H1 (cell line): ENCODE measurements around the gene LKAAEAR1. TPM values are rescaled to one million over a fixed set of nuclear protein-coding genes. Genes with fewer than 3 reads are reported as not detected.

Experiments used
- CTCF ChIA-PET: fragments of 300-600 bp; sonication (Branson Sonifier 250); formaldehyde crosslinking; loops from one replicate; lab custom pipeline; 2021; ENCODE audit not compliant: partially characterized antibody; lab: Charles Lee
- POLR2A ChIA-PET: fragments of 300-600 bp; sonication (Branson Sonifier 250); formaldehyde crosslinking; loops from one replicate; lab custom pipeline; 2021; ENCODE audit warnings: inconsistent platforms; ENCODE audit not compliant: partially characterized antibody; lab: Charles Lee
- DNase-seq, 2 experiments: peaks; one replicate each; pipeline versions ENCODE4 v3.0.0 to v3.0.0-alpha.2; 2010 to 2022; ENCODE audit warnings: low spot score in 2 of 2, low read depth in 1 of 2, mixed read lengths in 1 of 2
- FAIRE-seq: peaks from 2 replicates; lab custom pipeline; 2011; peaks lifted over from hg19 to GRCh38; lab: Jason Lieb, UNC
- H2AFZ ChIP-seq: 2 replicates; pipeline ENCODE4 v1.8.1; 2012; ENCODE audit warnings: low read length, inconsistent platforms
- H2AK5ac ChIP-seq: 2 replicates; pipeline ENCODE4 v1.6.1; 2013; ENCODE audit warnings: low read depth, low read length
- H2BK120ac ChIP-seq: replicated peaks from 2 replicates; pipeline ENCODE3; 2013; ENCODE audit warnings: low read depth, low read length, inconsistent platforms
- H2BK12ac ChIP-seq: 2 replicates; pipeline ENCODE4 v1.6.1; 2013; ENCODE audit warnings: low read depth, low read length
- H2BK15ac ChIP-seq: 2 replicates; pipeline ENCODE4 v1.6.1; 2013; ENCODE audit warnings: low read length
- H2BK20ac ChIP-seq: 2 replicates; pipeline ENCODE4 v1.6.1; 2013; ENCODE audit warnings: low read length
- H2BK5ac ChIP-seq: 2 replicates; pipeline ENCODE4 v1.6.1; 2013; ENCODE audit warnings: low read depth, low read length
- H3K14ac ChIP-seq: 2 replicates; pipeline ENCODE4 v1.6.1; 2013; ENCODE audit warnings: inconsistent platforms; ENCODE audit not compliant: insufficient read length
- H3K18ac ChIP-seq: 2 replicates; pipeline ENCODE4 v1.6.1; 2013; ENCODE audit warnings: low read length; ENCODE audit errors: extremely low read depth
- H3K23ac ChIP-seq: 2 replicates; pipeline ENCODE4 v1.6.1; 2013; ENCODE audit warnings: inconsistent platforms; ENCODE audit not compliant: insufficient read length
- H3K23me2 ChIP-seq: 2 replicates; pipeline ENCODE4 v1.6.1; 2013; ENCODE audit warnings: low read depth, low read length
- H3K27ac ChIP-seq: 2 replicates; pipeline ENCODE4 v1.6.1; 2011; ENCODE audit warnings: low read depth, low read length, inconsistent platforms
- H3K27me3 ChIP-seq, 4 experiments: replicated peaks in 1 of 4; 1 replicate in 1 of 4; 2 replicates in 3 of 4; pipeline versions ENCODE4 v1.6.1 to v1.8.1; 2011 to 2013; ENCODE audit warnings: low read length in 3 of 4, mild to moderate bottlenecking in 3 of 4, inconsistent platforms in 2 of 4, mixed read lengths in 2 of 4, moderate library complexity in 1 of 4; ENCODE audit not compliant: control insufficient read depth in 3 of 4, insufficient read depth in 3 of 4; ENCODE audit errors: extremely low read depth in 1 of 4
- H3K36me3 ChIP-seq, 4 experiments: 2 replicates each; pipeline versions ENCODE4 v1.6.1 to v1.8.1; 2011 to 2013; ENCODE audit warnings: mild to moderate bottlenecking in 4 of 4, low read length in 3 of 4, moderate library complexity in 2 of 4, control low read depth in 1 of 4, inconsistent platforms in 1 of 4; ENCODE audit not compliant: insufficient read depth in 4 of 4, control insufficient read depth in 2 of 4
- H3K4ac ChIP-seq: replicated peaks from 2 replicates; pipeline ENCODE3; 2013; ENCODE audit warnings: low read length, low read depth, mixed read lengths, inconsistent platforms; ENCODE audit not compliant: insufficient read length
- H3K4me1 ChIP-seq, 4 experiments: replicated peaks in 1 of 4; 1 replicate in 1 of 4; 2 replicates in 3 of 4; pipeline versions ENCODE4 v1.6.1 to v1.8.1; 2011 to 2013; ENCODE audit warnings: low read length in 3 of 4, inconsistent platforms in 2 of 4, mixed read lengths in 1 of 4; ENCODE audit not compliant: insufficient read depth in 4 of 4, control insufficient read depth in 3 of 4
- H3K4me2 ChIP-seq, 2 experiments: 2 replicates each; pipeline versions ENCODE4 v1.6.1 to v1.8.1; 2011 to 2013; ENCODE audit warnings: low read depth in 2 of 2, low read length in 2 of 2, control low read depth in 1 of 2, inconsistent platforms in 1 of 2, mild to moderate bottlenecking in 1 of 2; ENCODE audit not compliant: insufficient read depth in 1 of 2
- H3K4me3 ChIP-seq, 4 experiments: fragments of 200-600, 300-600 bp in 1 of 4; sonication (generic), shearing (Covaris generic), sonication (Bioruptor Twin) in 1 of 4; 2 replicates each; pipeline versions ENCODE4 v1.5.1 to v1.8.1; 2011 to 2016; ENCODE audit warnings: low read length in 4 of 4, low read depth in 3 of 4, control low read depth in 2 of 4, inconsistent platforms in 2 of 4, mild to moderate bottlenecking in 2 of 4, mixed read lengths in 1 of 4, moderate library complexity in 1 of 4; ENCODE audit not compliant: insufficient read depth in 2 of 4; ENCODE audit errors: extremely low read depth in 1 of 4
- H3K56ac ChIP-seq: replicated peaks from 2 replicates; pipeline ENCODE3; 2013; ENCODE audit warnings: low read depth, mild to moderate bottlenecking, mixed read lengths, low read length, inconsistent platforms; ENCODE audit not compliant: insufficient read length
- H3K79me1 ChIP-seq: 2 replicates; pipeline ENCODE4 v1.6.1; 2013; ENCODE audit warnings: low read depth, low read length, control low read depth
- H3K79me2 ChIP-seq, 2 experiments: 2 replicates each; pipeline versions ENCODE4 v1.6.1 to v1.8.1; 2012 to 2013; ENCODE audit warnings: low read length in 2 of 2, mild to moderate bottlenecking in 2 of 2, inconsistent platforms in 1 of 2; ENCODE audit not compliant: insufficient read depth in 2 of 2, control insufficient read depth in 1 of 2
- H3K9ac ChIP-seq, 4 experiments: replicated peaks in 1 of 4; 1 replicate in 1 of 4; 2 replicates in 3 of 4; pipeline versions ENCODE4 v1.6.1 to v1.8.1; 2011 to 2013; ENCODE audit warnings: low read depth in 3 of 4, low read length in 3 of 4, control low read depth in 2 of 4, mild to moderate bottlenecking in 2 of 4, moderate library complexity in 2 of 4, inconsistent platforms in 1 of 4; ENCODE audit errors: extremely low read depth in 1 of 4
- H3K9me3 ChIP-seq, 2 experiments: 2 replicates each; pipeline versions ENCODE4 v1.6.1 to v1.8.1; 2012 to 2013; ENCODE audit warnings: mild to moderate bottlenecking in 2 of 2, moderate library complexity in 2 of 2, control low read depth in 1 of 2, inconsistent platforms in 1 of 2, low read depth in 1 of 2, low read length in 1 of 2, mixed read lengths in 1 of 2; ENCODE audit not compliant: insufficient read depth in 2 of 2
- H4K20me1 ChIP-seq, 2 experiments: replicated peaks in 1 of 2; 2 replicates each; pipeline versions ENCODE3 to v1.8.1; 2011 to 2013; ENCODE audit warnings: inconsistent platforms in 2 of 2, low read length in 2 of 2, mild to moderate bottlenecking in 1 of 2; ENCODE audit not compliant: insufficient read depth in 2 of 2, control insufficient read depth in 1 of 2
- H4K5ac ChIP-seq: 2 replicates; pipeline ENCODE4 v1.6.1; 2013; ENCODE audit warnings: low read length, low read depth, mixed read lengths, inconsistent platforms; ENCODE audit not compliant: insufficient read length
- H4K8ac ChIP-seq: 2 replicates; pipeline ENCODE4 v1.8.0; 2013; ENCODE audit warnings: mild to moderate bottlenecking, moderate library complexity, low read length, inconsistent platforms; ENCODE audit not compliant: insufficient read depth; ENCODE audit errors: extremely low read depth
- H4K91ac ChIP-seq: replicated peaks from 2 replicates; pipeline ENCODE3; 2013; ENCODE audit warnings: low read length, mixed read lengths, inconsistent platforms; ENCODE audit not compliant: insufficient read length
- ATF3 ChIP-seq: IDR thresholded peaks from 2 replicates; pipeline ENCODE4 v1.6.1; 2011; ENCODE audit warnings: low read depth, mild to moderate bottlenecking, low read length; ENCODE audit not compliant: insufficient read depth
- CEBPB ChIP-seq: IDR thresholded peaks from 2 replicates; pipeline ENCODE4 v1.6.1; 2012; ENCODE audit warnings: low read depth, low read length
- CTBP2 ChIP-seq: IDR thresholded peaks from 2 replicates; pipeline ENCODE4 v1.7.0; 2011; ENCODE audit warnings: borderline replicate concordance, mild to moderate bottlenecking, moderate library complexity, mixed read lengths, low read length; ENCODE audit not compliant: insufficient read depth, insufficient read length
- EGR1 ChIP-seq: IDR thresholded peaks from 2 replicates; pipeline ENCODE4 v1.6.1; 2011; ENCODE audit warnings: low read depth, low read length, borderline replicate concordance
- KDM1A ChIP-seq: fragments of 200-600, 300-600 bp; sonication (generic); IDR thresholded peaks from 2 replicates; pipeline ENCODE4 v1.7.1; 2016; ENCODE audit warnings: mild to moderate bottlenecking, low read length, borderline replicate concordance
- NANOG ChIP-seq: IDR thresholded peaks from 2 replicates; pipeline ENCODE4 v1.6.1; 2011; ENCODE audit warnings: low read length, low read depth, mild to moderate bottlenecking, inconsistent platforms; ENCODE audit not compliant: insufficient read depth, poor library complexity, severe bottlenecking
- POU5F1 ChIP-seq: IDR thresholded peaks from 2 replicates; pipeline ENCODE4 v1.6.1; 2011; ENCODE audit warnings: low read depth, mild to moderate bottlenecking, low read length, moderate library complexity
- RFX5 ChIP-seq: IDR thresholded peaks from 2 replicates; pipeline ENCODE4 v1.6.1; 2011; ENCODE audit warnings: low read depth, low read length, improper control_type of control experiment, borderline replicate concordance
- SIN3A ChIP-seq, 2 experiments: IDR thresholded peaks in 1 of 2; conservative IDR thresholded peaks in 1 of 2; 2 replicates each; pipeline ENCODE4 v1.6.1; 2011 to 2012; ENCODE audit warnings: low read length in 2 of 2, improper control_type of control experiment in 1 of 2, low read depth in 1 of 2, mild to moderate bottlenecking in 1 of 2
- SIRT6 ChIP-seq: IDR thresholded peaks from one replicate; pipeline ENCODE4 v1.7.1; 2012; ENCODE audit warnings: low read length, inconsistent platforms
- SIX5 ChIP-seq: IDR thresholded peaks from 2 replicates; pipeline ENCODE4 v1.6.1; 2011; ENCODE audit warnings: mild to moderate bottlenecking, low read depth, low read length
- SP1 ChIP-seq: IDR thresholded peaks from 2 replicates; pipeline ENCODE4 v1.6.1; 2011; ENCODE audit warnings: low read depth, low read length
- TAF7 ChIP-seq: optimal IDR thresholded peaks from 2 replicates; pipeline ENCODE3; 2011; ENCODE audit warnings: low read depth, mild to moderate bottlenecking, inconsistent platforms, low read length, moderate library complexity, borderline replicate concordance
- YY1 ChIP-seq: IDR thresholded peaks from 2 replicates; pipeline ENCODE4 v1.6.1; 2011; ENCODE audit warnings: low read depth, mild to moderate bottlenecking, low read length
- WGBS, 2 experiments: shearing (Covaris generic) in 1 of 2; methylation state at CpG; one replicate each; pipeline versions ENCODE4 v1.1.6 to v1.1.7; 2013 to 2015; ENCODE audit warnings: low lambda C conversion rate in 2 of 2, mixed read lengths in 2 of 2, inconsistent platforms in 1 of 2, low coverage in 1 of 2, missing lambda C conversion rate in 1 of 2; ENCODE audit not compliant: insufficient replicate concordance in 2 of 2, insufficient coverage in 1 of 2, insufficient read length in 1 of 2; ENCODE audit errors: extremely low coverage in 1 of 2, missing lambda C conversion rate in 1 of 2; 5-methylcytosine and 5-hydroxymethylcytosine counted together
- polyA plus RNA-seq, 7 experiments: library from polyadenylated mRNA; depleted of rRNA in 3 of 7; stranded (reverse) in 5 of 7; unstranded in 2 of 7; fragments of >200 nt in 5 of 7; fragments of 200-250 nt in 2 of 7; gene quantifications; 1 replicate in 5 of 7; 2 replicates in 1 of 7; 4 replicates in 1 of 7; pipeline versions ENCODE4 v1.2.1 to v1.2.3, GENCODE V29; 2011 to 2013; ENCODE audit warnings: missing spikeins in 2 of 7, mixed read lengths in 2 of 7
- total RNA-seq: library from RNA; stranded (reverse); fragmentation: NEBNext Ultra II Directional; extraction: Animal tissue kit (Norgen Biotek cat#: 25700); gene quantifications from 2 replicates; pipeline ENCODE4 v1.2.1, GENCODE V29; 2021

LKAAEAR1 gene
- total and polyA plus RNA-seq, 2 of the 8 experiments (the other 6 are each of a cell fraction or from before 2014, with no cell fraction given) = 0.41 to 0.53 TPM

- no peak overlapping the region for H3K9ac ChIP-seq
- H2AK5ac ChIP-seq = no peak overlapping the region
- peaks cover 12% of the 10 kb centered on the region; the same call in 1 of the 2 replicates for H3K23me2 ChIP-seq
- no peak overlapping the region for H3K4me3 ChIP-seq
- H2BK12ac ChIP-seq = no peak overlapping the region
- no peak overlapping the region for H3K27ac ChIP-seq
- no peak overlapping the region for H4K8ac ChIP-seq
- H3K27me3 ChIP-seq = peaks cover 6 to 43% (median 34%) of the 10 kb centered on the region in 4 experiments
- DNase-seq (no peak), FAIRE-seq (no peak)
- no peak overlapping the region for H3K4ac ChIP-seq
- no peak overlapping the region for H2BK5ac ChIP-seq
- H3K36me3 ChIP-seq = no peaks in the 10 kb centered on the region
- 97% methylated on average over 7 of the region's 11 CpGs; no CpG with 5 or more reads in 1 of the 2 experiments for WGBS, 2 experiments
- no peak overlapping the region for H4K5ac ChIP-seq
- POLR2A ChIA-PET = no interaction called here
- no peak overlapping the region for H2BK120ac ChIP-seq
- TF ChIP-seq SIRT6 (no peak), CEBPB (no peak), RFX5 (no peak), YY1 (no peak), CTBP2 (no peak), TAF7 (no peak), SIN3A (conservative IDR thresholded peaks at IDR 0.05 in 1 of 2, IDR thresholded peaks at IDR 0.05 in 1 of 2; ENCODE audit: low read depth in 1 of 2, low read length in 2 of 2) (no peak), SP1 (no peak), NANOG (no peak), ATF3 (no peak), EGR1 (no peak), KDM1A (no peak), SIX5 (no peak), POU5F1 (no peak)
- no peak overlapping the region for H3K56ac ChIP-seq
- no peak overlapping the region for H2BK15ac ChIP-seq
- no peak overlapping the region for H3K4me2 ChIP-seq
- H3K79me1 ChIP-seq = no peaks in the 10 kb centered on the region
- H3K9me3 ChIP-seq = no peaks in the 10 kb centered on the region
- no peak overlapping the region for H3K23ac ChIP-seq
- H3K18ac ChIP-seq = no peak overlapping the region
- CTCF ChIA-PET = interaction anchor here (4.9 to 13.0 kb wide), 3 partner anchors 14 to 31 kb away, joined by 41 to 144 read pairs (median 139); partner anchors contain the start of genes SOX18 and TCEA2
- H3K4me1 ChIP-seq = peaks cover 0 to 18% (median 10%) of the 10 kb centered on the region in 4 experiments; a peak in 6 of 7 replicates
- H2AFZ ChIP-seq = no peak overlapping the region
- no peak overlapping the region for H3K14ac ChIP-seq
- H4K91ac ChIP-seq = no peak overlapping the region
- H3K79me2 ChIP-seq = no peaks in the 10 kb centered on the region
- H2BK20ac ChIP-seq = no peak overlapping the region
- H4K20me1 ChIP-seq = peaks cover 1 to 2% of the 10 kb centered on the region in 2 experiments
These were observed 2.6 kb upstream of the LKAAEAR1 start for GRCh38 chr20:64086801-64087200.
